Measurements from ENCODE around the gene UBE2D1.
"Not testable (repeated sequence)": the region's sequence is repeated elsewhere in the genome, so short reads cannot be mapped to it uniquely, and the experiment has no call there.

UBE2D1 gene

DNA sequence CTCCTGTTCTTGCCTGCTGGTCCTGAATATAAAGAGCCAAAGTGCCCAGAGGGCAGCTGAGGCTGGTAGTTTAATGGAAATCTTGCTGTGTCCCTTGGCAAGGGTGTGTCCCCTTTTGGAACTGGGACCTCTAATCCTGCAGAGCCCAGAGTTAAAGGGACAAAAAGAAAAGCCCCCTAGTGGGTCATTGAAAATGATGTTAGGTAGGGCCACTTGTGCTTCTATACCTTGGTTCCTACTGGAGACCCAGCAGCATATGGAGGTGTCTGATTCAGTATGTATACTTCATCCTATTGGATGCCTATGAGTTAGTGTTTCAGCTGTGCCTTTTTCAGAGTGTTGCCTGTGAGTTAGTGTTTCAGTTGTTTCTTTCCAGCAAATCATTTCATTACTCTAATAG lies 81.0 kb downstream of the UBE2D1 start:
- no peak for DNase-seq (ENCODE audit: low read depth in 2 of 2)
- TF ChIP-seq, protein P1, sequence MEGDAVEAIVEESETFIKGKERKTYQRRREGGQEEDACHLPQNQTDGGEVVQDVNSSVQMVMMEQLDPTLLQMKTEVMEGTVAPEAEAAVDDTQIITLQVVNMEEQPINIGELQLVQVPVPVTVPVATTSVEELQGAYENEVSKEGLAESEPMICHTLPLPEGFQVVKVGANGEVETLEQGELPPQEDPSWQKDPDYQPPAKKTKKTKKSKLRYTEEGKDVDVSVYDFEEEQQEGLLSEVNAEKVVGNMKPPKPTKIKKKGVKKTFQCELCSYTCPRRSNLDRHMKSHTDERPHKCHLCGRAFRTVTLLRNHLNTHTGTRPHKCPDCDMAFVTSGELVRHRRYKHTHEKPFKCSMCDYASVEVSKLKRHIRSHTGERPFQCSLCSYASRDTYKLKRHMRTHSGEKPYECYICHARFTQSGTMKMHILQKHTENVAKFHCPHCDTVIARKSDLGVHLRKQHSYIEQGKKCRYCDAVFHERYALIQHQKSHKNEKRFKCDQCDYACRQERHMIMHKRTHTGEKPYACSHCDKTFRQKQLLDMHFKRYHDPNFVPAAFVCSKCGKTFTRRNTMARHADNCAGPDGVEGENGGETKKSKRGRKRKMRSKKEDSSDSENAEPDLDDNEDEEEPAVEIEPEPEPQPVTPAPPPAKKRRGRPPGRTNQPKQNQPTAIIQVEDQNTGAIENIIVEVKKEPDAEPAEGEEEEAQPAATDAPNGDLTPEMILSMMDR (IDR thresholded peaks at IDR 0.05; ENCODE audit: low read depth, low read length) = no peak
- H3K4me3 ChIP-seq (replicated peaks in 1 of 2; ENCODE audit: low read depth in 2 of 2, low read length in 2 of 2) = no peak overlapping the region

DNA sequence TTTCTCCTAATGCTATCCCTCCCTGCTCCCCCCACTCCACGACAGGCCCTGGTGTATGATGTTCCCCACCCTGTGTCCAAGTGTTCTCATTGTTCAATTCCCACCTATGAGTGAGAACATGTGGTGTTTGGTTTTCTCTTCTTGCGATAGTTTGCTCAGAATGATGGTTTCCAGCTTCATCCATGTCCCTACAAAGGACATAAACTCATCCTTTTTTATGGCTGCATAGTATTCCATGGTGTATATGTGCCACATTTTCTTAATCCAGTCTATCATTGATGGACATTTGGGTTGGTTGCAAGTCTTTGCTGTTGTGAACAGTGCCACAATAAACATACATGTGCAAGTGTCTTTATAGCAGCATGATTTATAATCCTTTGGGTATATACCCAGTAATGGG lies 83.1 kb downstream of the UBE2D1 start:
- not testable (repeated sequence) for DNase-seq (ENCODE audit: low read depth in 2 of 2); H3K4me3 ChIP-seq (replicated peaks in 1 of 2; ENCODE audit: low read depth in 2 of 2, low read length in 2 of 2)

All from cardiac fibroblast (primary cell).